Midbrain (tissue), 1 donor: Measurements from ENCODE around the gene FAM193A.
"Not testable (repeated sequence)": the region's sequence is repeated elsewhere in the genome, so short reads cannot be mapped to it uniquely, and the experiment has no call there.

Experiments used
- DNase-seq: peaks from one replicate; lab custom pipeline; 2025; lab: John Stamatoyannopoulos, UW

FAM193A gene

GRCh38 chr4:2691313-2691712 is 154.9 kb downstream of the FAM193A start:
- no peak for DNase-seq

GRCh38 chr4:2691952-2692435 is 155.5 kb downstream of the FAM193A start:
- DNase-seq: no peak

DNA sequence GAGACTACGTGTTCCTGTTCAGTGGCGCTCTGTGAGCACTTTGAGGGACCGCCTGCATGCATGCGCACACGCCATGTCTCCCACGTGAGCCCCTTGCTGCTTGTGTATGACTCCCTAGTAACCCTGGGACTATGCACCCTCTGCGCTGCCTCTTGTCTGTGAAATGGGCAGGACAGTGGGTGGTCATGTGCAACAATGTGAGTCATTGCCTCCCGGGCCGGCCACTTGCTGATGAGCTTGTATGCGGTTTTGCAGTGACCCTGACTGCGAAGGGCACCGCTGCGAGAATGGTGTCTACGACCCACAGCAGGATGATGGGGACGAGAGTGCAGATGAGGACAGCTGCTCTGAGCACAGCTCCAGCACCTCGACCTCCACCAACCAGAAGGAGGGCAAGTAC is 158.2 kb downstream of the FAM193A start:
- no peak for DNase-seq

DNA sequence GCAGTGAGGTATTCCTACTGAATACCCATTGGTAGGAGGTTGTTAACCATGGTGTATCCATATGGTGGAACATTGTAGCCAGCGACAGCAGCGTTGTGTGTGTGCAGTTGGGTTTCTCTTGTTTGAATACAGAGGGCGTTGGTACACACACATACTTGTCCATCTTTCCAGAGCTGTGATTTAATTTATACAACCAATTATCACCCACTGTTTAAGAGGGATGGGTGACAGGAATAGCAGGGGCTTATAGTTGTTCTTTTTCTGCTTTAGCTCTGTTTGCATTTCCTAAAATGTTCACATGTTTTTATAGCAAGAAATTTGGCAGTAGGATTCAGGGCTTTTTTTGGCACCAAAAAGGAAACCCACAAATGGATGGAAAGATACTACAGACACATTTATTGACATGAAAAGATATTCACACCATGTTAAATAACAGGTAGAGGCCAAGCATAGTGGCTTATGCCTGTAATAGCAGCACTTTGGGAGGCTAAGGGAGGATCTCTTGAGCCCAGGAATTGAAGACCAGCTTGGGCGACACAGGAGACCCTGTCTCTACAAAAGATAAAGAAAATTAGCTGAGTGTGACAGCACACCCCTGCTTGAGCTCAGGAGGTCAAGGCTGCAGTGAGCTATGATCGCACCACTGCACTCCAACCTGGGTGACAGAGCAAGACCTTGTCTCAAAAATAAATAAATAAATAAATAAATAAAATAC is 159.1 kb downstream of the FAM193A start:
- no peak for DNase-seq

DNA sequence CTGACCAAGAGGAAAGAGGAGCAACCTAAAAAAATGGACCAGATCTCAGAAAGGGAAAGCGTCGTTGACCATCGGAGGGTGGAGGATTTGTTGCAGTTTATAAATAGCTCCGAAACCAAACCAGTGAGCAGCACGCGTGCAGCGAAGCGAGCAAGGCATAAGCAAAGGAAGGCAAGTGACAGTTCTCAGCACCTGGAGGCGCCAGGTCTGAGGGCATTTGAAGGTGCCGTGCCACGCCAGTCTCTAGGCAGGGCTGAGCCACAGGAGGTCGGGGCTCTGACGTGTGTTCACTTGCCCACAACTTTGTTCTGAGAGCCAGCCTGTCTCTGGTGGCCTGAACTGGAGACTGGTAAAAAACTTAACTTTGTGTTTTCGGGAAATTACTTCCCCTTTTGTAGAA is 160.0 kb downstream of the FAM193A start:
- no peak for DNase-seq

DNA sequence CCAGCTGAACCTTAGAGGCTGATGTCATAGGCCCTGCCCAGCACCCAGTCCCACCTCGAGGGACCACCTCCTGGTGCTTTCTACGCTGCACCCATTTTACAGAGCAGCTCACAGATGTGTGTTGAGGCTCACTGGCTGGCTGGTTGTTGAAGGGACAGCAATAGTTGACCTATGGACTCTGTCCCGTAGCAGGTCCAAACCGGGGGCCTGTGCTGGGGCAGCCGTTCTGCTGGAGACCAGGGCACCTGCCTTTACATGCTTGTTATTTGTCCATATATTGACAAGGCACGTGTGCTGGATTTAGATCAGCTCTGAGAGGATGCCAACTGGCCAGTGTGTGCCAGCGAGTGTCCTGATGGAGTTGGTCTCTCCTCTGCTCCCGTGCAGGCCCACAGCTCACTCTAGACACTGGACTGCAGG is 161.6 kb downstream of the FAM193A start:
- DNase-seq: no peak

DNA sequence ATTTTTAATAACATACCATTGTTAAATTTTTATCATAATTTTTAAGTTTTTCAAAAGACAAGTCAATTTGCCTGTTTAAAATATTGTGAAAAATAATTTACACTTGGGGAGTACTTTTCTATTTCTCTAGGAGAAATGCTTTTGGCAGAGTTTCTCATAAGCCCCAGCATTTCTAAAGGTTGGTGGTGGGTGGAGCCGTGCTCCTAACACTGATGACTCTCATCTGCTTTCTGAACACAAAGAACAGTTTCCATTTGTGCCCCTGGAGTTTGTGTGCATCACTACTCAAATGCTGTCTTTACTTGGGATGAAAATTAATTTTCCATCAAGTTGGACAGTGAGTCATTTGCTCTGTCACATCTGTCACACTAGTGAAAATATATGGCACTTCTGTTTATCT is 162.1 kb downstream of the FAM193A start:
- no peak for DNase-seq

GRCh38 chr4:2698951-2699505 is 162.6 kb downstream of the FAM193A start:
- DNase-seq: no peak

GRCh38 chr4:2699534-2699933 is 163.1 kb downstream of the FAM193A start:
- DNase-seq: no peak

DNA sequence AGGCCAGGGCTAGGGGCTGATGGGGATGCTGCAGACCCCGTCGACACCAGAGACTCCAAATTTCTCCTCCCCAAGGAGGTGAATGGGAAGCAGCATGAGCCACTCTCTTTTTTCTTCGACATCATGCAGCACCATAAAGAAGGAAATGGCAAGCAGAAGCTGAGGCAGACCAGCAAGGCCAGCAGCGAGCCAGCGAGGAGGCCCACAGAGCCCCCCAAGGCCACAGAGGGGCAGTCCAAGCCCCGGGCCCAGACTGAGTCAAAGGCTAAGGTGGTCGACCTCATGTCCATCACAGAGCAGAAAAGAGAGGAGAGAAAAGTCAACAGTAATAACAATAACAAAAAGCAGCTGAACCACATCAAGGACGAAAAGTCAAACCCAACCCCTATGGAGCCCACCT is 163.6 kb downstream of the FAM193A start:
- DNase-seq: no peak

DNA sequence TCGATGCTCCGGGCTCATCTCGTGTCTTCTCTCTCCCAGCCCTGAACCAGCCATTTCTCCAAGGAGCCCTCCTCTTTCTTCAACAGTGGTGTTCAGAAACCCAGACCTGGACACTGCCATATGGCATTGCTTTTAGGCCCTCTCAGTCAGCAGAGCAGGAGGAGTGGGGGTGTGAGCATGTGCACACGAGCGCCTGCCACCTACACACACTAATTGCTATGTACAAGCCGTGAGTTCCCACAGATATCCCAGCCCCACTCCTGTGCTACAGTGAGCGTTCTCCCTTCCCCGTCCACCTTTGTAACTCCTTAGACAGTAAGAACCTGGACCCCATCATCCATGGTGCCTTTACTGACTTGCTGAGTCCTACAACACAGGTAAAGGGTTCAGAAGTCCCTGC is 165.9 kb downstream of the FAM193A start:
- no peak for DNase-seq

GRCh38 chr4:2702770-2703169 is 166.3 kb downstream of the FAM193A start:
- no peak for DNase-seq

- DNase-seq: no peak
Observed at GRCh38 chr4:2712261-2712842, 175.9 kb downstream of the FAM193A start.

DNA sequence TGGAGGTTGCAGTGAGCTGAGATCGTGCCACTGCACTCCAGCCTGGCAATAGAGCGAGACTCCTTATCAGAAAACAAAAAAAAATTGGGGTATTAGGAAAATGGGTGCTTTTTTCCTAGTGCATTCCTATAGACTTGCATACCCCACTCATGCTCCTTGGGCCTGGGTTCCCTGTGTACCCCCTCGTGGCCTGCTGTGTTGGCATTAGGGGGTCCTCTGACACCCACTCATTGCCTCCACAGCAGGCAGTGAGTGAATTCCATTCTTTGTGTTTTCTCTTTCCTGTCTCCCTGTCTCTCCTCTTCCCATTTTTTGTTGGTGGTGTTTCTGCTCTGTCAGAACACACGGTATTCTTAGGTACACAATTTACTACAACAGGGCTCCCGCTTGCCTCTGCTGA is 176.9 kb downstream of the FAM193A start:
- no peak for DNase-seq

DNA sequence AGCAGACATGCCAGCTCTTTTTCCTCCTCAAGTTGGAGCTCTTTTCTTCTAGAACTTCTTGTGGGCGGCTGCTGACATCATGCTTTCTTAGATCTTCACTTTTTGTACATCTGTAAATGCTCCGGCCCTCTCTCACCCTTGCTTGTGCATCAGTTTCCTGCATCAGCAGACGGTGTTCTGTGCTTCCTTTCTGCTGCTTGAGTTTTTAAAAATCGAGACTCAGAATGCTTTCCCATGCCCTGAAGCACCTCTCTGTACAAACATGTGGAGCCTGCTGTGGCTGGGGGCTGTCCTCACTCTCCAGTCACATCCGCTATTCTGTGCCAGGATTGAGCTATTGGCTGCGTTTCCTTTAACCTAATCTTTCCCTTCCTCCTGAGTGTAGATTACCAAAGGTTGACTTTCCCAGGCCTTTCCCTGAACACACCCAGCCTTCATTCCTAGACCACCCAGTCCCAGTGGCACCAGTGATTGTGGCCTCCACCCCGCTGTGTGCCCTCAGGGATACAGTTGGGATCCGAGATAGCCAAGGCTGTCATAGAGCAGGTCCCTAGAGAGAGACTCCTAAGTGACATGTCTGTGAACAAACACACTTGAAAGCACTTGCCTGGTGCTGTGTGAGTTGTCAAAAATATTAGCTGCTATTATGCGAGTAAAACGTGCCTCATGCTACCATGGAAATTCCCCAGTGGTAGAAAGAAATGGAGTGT is 177.8 kb downstream of the FAM193A start:
- no peak for DNase-seq

GRCh38 chr4:2714918-2715317 is 178.5 kb downstream of the FAM193A start:
- DNase-seq: no peak

DNA sequence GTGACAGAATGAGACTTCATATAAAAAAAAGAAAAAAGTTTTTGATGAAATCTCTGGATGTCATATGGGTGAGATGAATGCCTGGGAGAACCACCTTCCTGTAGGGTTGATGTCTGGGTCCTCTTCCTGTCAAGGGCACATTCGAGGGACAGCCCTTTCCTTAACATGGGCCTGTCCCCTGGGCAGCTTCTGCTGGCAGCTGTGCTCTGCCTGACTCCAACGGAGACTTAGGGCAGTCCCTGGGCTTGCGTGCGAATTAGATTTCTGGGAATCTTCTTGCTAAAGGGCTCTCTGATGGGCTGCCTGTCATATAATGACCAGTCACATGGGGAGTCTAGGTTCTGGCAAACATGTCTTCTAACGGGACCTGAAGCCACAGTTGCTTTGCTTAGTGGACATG is 179.0 kb downstream of the FAM193A start:
- DNase-seq: no peak

DNA sequence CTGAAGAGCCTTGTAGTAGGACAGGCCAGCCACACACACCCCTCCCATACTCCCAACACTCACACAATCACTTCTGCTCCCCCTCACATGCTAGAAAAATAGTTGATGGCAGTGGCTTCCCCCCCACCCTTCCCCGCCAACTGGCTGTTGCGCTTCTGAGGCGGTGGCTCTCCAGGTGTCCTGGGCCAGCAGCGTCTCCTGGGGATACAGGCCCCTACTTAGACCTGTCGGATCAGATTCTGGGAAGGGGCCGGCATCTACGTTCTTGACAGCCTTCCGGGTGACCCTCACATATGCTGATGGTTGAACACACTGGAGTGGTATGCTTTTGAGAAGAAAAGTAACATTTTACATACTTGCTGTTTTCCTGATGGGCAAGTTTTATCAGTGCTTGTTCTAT is 179.8 kb downstream of the FAM193A start:
- no peak for DNase-seq

GRCh38 chr4:2721586-2721985 is 185.1 kb downstream of the FAM193A start:
- DNase-seq: no peak

DNA sequence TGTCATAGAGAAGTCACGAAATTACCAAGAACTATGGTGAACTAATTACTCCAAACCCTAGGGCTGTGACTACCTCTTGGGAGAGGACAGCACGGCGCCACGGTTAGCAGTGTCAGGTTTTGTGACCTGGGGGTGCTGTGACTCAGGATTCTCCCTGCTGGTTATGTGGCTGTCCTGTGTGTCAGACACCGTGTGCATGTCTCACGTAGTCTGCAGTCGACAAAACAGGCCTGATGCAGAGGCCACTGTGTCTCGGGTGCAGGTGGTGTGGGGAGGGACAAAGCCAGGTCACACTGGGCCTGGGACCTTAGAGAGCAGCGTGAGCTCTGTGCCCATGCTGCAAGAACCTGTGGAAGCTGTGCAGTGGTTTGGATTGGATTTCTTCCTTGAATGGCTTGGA is 185.6 kb downstream of the FAM193A start:
- no peak for DNase-seq

DNA sequence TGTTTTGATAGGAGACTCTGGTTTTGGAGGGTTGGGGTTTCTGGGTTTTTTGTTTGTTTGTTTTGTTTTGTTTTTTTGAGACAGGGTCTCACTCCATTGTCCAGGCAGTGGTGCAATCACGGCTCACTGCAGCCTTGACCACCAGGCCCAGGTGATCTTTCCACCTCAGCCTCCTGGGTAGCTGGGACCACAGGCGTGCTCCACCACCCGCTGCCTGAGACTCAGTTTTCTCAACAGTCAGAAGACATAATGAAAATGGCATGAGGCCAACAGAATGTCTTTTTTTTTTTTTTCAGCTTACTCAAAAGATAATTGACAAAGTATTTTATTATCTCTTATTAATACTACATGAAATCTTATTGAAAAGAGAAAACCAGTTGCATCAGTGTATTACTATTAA is 187.3 kb downstream of the FAM193A start:
- DNase-seq: no peak

DNA sequence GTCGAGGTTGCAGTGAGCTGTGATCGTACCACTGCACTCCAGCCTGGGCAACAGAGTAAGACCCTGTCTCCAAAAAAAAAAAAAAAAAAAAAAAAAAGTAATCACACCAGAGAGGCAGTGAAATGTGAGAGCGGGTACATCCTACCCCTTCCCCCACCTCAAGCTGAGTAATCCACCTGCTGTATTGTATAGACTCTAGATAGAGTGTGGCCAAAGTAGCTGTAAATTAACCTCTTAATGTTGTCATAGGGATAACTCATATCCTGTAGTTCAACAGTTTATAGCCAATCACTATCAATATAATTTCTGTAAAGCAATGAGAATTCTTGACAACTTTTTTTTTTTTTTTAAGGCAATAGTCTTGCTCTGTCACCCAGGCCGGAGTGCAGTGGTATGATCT is 188.9 kb downstream of the FAM193A start:
- no peak for DNase-seq

GRCh38 chr4:2726881-2727280 is 190.4 kb downstream of the FAM193A start:
- DNase-seq: not testable (repeated sequence)
